Measurements from ENCODE around the gene PIP4K2A. TPM values are rescaled to one million over a fixed set of nuclear protein-coding genes. Genes with fewer than 3 reads are reported as not detected.

Gene PIP4K2A
- total and polyA plus RNA-seq, 9 donors, result 4.3 to 85.6 (median 18.4) TPM

DNA sequence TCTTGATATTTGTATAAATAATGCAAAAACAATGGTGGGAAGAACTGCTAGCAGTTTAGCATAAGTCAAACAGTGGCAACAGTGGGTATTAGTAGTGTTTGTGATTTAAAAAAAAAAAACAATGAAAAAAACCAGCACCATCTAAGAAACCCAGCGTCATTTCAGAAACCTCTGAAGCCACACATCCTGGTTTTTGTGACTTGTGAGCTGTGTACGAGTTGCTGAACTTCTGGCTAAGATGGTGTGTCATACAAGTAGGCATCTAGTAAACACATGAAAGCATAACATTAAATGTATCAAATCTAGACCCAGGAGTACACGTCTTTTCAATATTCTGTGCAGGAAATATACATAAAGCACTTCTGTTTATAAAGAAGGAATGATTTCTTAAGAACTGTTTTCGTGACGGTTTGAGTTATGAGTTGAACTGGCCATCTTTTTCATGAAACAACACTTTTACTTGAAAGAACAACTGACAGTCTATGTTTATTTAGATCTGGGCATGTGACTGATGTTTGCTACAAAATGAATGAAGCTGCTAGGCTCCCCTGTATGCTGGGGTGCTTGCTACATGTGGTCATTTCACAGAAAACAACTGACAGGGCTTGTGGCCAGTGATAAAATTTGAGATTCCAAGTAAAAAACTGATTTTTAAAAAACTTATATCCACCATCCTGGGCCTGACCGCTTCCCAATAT, 143.5 kb downstream of the PIP4K2A start:
- 78 to 86% (median 79%) methylated on average over 6 of the region's 6 CpGs for WGBS, 3 donors
- intact Hi-C loops (cut with DNase I), result no loop called here
- no peaks in the 10 kb centered on the region for H3K4me1 ChIP-seq (ENCODE audit: insufficient read depth)
- TF ChIP-seq POLR2A (IDR thresholded peaks at IDR 0.05) (no peak), EP300 (IDR thresholded peaks at IDR 0.05) (no peak)
- TF ChIP-seq, protein P1, sequence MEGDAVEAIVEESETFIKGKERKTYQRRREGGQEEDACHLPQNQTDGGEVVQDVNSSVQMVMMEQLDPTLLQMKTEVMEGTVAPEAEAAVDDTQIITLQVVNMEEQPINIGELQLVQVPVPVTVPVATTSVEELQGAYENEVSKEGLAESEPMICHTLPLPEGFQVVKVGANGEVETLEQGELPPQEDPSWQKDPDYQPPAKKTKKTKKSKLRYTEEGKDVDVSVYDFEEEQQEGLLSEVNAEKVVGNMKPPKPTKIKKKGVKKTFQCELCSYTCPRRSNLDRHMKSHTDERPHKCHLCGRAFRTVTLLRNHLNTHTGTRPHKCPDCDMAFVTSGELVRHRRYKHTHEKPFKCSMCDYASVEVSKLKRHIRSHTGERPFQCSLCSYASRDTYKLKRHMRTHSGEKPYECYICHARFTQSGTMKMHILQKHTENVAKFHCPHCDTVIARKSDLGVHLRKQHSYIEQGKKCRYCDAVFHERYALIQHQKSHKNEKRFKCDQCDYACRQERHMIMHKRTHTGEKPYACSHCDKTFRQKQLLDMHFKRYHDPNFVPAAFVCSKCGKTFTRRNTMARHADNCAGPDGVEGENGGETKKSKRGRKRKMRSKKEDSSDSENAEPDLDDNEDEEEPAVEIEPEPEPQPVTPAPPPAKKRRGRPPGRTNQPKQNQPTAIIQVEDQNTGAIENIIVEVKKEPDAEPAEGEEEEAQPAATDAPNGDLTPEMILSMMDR (IDR thresholded peaks at IDR 0.05), result no peak
- H3K36me3 ChIP-seq, result peaks cover 2% of the 10 kb centered on the region
- no peaks in the 10 kb centered on the region for H3K9me3 ChIP-seq
- no peaks in the 10 kb centered on the region for H3K27me3 ChIP-seq
- no peak for DNase-seq
- H3K4me3 ChIP-seq, result no peak overlapping the region
- no peak overlapping the region for H3K27ac ChIP-seq

DNA sequence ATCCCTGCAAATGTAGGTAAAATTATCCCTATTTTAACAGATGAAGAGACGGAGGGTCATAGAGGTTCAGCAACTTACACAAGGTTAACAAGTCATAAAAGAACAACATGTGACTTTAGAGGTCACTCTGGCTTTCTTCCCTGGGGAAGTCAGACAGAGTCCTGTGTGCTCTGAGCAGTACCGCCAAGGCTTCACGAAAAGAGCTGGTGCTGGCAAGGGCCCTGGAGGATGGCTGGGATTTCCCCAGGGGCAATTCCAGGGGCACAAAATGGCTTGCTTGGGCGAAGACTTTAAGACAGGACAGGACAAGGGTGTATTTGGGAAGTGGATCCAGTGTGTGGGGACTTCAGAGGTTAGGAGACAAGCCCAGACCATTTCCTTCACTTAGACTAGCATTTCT, 144.1 kb downstream of the PIP4K2A start:
- TF ChIP-seq POLR2A (IDR thresholded peaks at IDR 0.05), result no peak
- TF ChIP-seq EP300 (IDR thresholded peaks at IDR 0.05), result no peak
- TF ChIP-seq, protein P1 (IDR thresholded peaks at IDR 0.05), result no peak
- WGBS, 3 donors, result 84 to 89% (median 86%) methylated on average over 4 of the region's 4 CpGs
- H3K27ac ChIP-seq, result no peak overlapping the region
- H3K4me1 ChIP-seq (ENCODE audit: insufficient read depth), result no peaks in the 10 kb centered on the region
- H3K9me3 ChIP-seq, result no peaks in the 10 kb centered on the region
- intact Hi-C loops (cut with DNase I), result no loop called here
- no peak overlapping the region for H3K4me3 ChIP-seq
- DNase-seq, result no peak
- H3K36me3 ChIP-seq, result peaks cover 2% of the 10 kb centered on the region
- no peaks in the 10 kb centered on the region for H3K27me3 ChIP-seq

DNA sequence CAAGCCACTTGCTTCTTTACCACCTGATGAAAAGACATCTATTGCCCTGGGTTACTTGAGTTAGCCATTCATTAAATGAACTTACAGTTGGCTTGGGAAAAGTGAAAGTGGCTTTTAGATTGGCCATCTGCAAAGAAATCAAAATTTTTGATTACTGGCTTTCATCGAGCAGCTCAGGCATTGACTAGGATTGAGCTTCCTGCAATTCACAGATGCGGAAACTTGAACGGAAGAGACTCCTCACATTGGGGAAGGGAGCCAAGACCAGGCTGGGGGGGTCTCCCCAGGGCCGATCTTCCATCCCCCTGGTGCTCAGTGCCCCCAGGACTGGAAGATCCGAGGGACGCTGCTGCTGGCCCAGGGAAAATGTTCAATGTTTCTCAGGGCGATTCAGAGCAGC, 145.4 kb downstream of the PIP4K2A start:
- TF ChIP-seq POLR2A (IDR thresholded peaks at IDR 0.05), result no peak
- TF ChIP-seq, protein P1 (IDR thresholded peaks at IDR 0.05), result no peak
- no peak for TF ChIP-seq EP300 (IDR thresholded peaks at IDR 0.05)
- Histone ChIP-seq H3K27me3 (no peaks in the 10 kb centered on the region), H3K36me3 (peaks cover 2% of the 10 kb centered on the region), H3K27ac (no peak overlapping the region), H3K4me1 (ENCODE audit: insufficient read depth) (no peaks in the 10 kb centered on the region), H3K4me3 (no peak overlapping the region), H3K9me3 (no peaks in the 10 kb centered on the region)
- WGBS, 3 donors, result 89 to 93% (median 90%) methylated on average over 7 of the region's 7 CpGs
- DNase-seq, result no peak
- intact Hi-C loops (cut with DNase I), result no loop called here

DNA sequence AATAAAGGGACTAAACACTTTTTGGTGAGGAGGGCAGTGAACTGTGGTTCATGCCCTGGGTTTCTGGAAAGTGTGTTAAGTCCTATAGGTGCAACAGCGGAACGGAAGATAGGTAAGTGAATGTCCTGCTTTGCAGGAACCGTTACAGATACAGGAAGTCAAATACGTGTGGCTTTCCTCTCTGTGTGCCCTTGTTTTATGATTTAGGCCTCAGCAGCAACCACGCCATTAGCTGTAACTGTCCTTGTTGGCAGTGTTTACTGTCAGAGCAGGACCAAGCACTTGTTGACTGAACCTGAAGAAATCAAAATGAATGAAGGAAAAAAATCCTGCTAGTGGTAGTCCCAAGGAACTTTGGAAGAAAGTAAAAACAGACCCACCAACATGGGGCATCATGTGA, 150.3 kb downstream of the PIP4K2A start:
- WGBS, 3 donors, result 88 to 94% (median 92%) methylated on average over 5 of the region's 5 CpGs
- intact Hi-C loops (cut with DNase I), result no loop called here
- Histone ChIP-seq H3K36me3 (no peaks in the 10 kb centered on the region), H3K4me1 (ENCODE audit: insufficient read depth) (no peaks in the 10 kb centered on the region), H3K27ac (no peak overlapping the region), H3K27me3 (no peaks in the 10 kb centered on the region), H3K4me3 (no peak overlapping the region), H3K9me3 (no peaks in the 10 kb centered on the region)
- no peak for DNase-seq
- TF ChIP-seq, protein P1 (IDR thresholded peaks at IDR 0.05), result no peak
- no peak for TF ChIP-seq POLR2A (IDR thresholded peaks at IDR 0.05)
- no peak for TF ChIP-seq EP300 (IDR thresholded peaks at IDR 0.05)
